NCI-H2107 (cell line): ENCODE measurements around the gene MAP7.
A peak's percentile ranks its signal among the peaks of the same experiment; 100 is the strongest.
"Not testable (repeated sequence)": the region's sequence is repeated elsewhere in the genome, so short reads cannot be mapped to it uniquely, and the experiment has no call there.

ENCODE experiments used
- DNase-seq: peaks from one replicate; lab custom pipeline; 2025; lab: John Stamatoyannopoulos, UW

Gene MAP7

DNA sequence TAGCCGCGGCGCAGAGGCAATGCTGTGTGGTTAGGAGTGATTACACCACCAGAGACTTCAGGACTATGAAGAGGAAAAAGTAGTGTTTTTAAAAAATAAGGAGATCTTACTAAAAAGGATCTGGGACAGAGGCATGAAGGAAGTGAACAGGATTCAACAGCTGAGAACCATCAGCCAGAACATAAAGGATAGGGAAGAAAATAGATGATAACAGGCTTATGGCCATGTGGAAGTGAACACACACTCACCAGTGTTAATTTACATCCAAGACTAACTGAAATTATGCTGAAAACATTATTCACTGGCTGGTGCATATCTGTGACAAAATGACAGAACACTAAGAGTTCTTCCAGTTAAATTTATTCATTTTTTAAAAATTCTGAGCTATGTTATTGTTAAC lies 213.1 kb downstream of the MAP7 start:
- DNase-seq = no peak

- DNase-seq = no peak
These were observed 214.4 kb downstream of the MAP7 start for GRCh38 chr6:136335736-136336363.

DNA sequence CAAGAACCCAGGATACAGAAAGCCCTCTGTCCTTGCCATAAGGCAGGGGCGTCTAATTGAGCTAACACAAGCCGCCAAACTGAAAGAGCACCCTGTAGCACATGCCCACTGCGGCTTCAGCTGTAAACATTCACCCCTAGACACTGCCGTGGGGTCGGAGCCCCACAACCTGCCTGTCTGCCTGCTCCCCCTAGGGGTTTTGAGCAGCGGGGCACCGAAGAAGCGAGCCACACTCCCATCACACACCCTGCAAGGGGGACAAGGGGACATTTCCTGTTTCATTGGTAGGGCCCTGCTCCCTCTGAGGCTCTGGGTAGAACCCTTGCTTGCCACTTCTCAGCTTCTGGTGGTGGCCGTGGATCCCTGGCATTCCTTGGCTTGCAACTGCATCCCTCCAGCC lies 215.4 kb downstream of the MAP7 start:
- DNase-seq = no peak

GRCh38 chr6:136334465-136334846 lies 215.8 kb downstream of the MAP7 start:
- no peak for DNase-seq

DNA sequence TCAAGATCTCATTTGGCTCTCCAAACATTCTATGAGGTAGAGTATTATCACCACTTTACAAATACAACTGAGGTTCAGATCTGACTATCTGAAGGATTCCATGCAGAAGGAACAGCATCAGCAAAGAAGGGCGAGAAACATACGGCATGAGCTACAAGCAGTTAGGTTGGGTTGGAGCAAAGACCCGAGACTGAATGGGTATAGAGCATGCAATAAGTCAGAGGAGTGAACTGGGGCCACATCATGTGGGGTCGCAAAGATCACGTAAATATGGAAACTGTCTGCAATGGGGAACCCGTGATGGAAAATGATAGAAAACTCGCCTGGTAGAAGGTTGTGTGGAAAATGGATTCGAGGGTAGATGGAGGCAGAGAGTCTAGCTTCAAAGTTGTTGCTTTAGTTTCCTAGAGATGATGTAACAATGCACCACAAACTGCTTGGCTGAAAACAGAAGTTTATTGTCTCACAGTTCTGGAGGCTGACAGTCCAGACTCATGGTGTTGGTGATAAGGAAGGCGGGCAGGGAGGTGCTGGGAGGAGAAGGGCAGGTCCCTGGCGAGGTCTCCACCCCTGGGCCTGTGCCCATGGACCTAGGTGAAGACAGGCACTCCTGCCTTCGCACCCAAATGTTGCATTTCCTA lies 216.3 kb downstream of the MAP7 start:
- no peak for DNase-seq

DNA sequence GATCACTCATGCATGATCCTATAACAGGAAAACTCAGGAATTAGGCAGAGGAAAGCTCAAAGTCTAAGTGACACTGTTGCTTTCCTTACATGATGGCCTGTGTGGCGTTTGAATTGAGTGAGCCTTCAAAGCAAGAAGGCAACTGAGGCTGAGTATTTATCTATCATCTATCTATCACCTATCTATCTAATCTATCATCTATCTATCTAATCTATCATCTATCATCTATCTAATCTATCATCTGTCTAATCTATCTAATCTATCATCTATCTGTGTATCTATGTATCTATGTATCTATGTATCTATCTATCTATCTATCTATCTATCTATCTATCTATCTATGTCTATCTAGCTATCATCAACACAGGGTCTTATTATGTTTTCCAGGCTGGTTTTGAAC lies 218.8 kb downstream of the MAP7 start:
- DNase-seq = no peak

DNA sequence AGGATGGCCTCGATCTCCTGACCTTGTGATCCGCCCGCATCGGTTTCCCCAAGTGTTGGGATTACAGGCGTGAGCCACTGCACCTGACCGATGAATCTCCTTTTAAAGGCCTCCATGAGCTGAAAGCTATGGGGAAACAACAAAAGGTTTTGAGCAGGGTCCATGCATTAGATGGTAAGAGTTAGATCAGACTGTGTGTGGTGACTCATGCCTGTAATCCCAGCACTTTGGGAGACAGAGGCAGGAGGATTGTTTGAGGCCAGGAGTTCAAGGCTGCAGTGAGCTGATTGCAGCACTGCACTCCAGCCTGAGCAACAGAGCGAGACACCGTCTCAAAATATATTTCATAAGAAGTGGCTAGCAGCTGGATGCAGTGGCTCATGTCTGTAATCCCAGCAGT lies 219.6 kb downstream of the MAP7 start:
- DNase-seq = no peak

GRCh38 chr6:136326038-136326553 lies 224.1 kb downstream of the MAP7 start:
- peak; percentile 6 for DNase-seq

DNA sequence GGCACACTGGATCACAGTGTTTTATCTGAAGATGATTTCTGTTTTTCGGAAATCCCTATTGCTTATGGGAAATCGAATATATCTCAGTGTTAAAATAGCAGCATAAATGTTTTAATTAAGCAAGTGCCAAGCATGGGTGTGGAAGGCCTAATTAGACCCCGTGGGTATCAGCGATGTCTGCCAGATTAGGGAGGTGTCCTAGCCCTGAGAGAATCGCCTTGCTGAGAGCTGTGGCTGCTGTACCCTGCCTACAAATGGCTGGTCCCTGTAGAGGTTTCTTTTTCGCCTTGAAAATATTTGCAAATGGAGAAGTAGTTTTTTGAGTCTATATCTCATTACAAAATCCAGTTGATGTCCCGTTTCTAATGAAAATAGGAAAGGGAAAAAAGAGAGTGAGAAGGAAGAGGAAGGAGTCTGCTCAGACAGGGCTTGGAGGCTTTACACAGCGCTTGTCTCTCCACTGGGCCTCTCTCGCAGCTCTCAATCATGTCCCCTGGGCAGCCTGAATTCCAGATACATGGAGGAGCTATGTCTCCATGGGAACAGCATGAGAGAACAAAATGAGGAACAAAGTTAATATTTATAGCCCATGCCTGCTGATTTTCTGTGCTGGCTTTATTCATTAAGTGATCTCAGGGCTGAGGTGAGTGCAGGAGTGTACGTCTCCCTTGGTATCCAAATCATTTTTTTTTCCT lies 225.4 kb downstream of the MAP7 start:
- no peak for DNase-seq

GRCh38 chr6:136323431-136324112 lies 226.7 kb downstream of the MAP7 start:
- no peak for DNase-seq

DNA sequence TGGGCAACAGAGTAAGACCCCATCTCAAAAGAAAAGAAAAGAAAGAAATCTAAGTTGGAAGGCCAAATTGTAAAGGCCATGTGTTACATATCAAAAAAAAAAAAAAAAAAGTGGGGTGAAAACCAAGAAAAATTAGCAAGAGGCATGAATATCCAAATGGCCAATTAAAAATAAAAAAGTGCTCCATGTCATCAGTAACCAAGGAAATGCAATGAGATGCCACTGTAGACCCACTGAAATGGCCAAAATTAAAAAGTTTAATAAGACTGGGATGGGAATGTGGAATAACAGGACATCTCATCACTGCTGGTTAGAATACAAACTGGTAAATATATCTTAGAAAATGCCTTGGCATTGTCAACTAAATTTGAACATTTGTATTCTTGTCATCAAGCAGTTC lies 230.5 kb downstream of the MAP7 start:
- DNase-seq = no peak

DNA sequence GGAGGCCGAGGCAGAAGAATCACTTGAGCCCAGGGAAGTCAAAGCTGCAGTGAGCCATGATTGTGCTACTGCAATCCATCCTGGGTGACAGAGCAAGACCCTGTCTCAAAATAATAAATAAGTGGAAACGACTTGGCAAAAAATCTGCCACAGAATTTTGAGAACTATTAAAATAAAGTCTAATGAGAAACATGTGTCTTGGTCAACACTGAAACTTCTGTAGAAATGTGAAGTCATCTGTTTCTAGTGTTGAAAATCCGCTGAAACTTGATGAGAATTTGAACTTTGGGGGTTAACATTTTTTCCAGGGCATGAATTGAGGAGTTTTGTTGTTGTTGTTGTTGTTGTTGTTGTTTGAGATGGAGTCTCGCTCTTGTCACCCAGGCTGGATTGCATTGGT lies 231.5 kb downstream of the MAP7 start:
- no peak for DNase-seq

- DNase-seq = no peak
These were observed 232.3 kb downstream of the MAP7 start for GRCh38 chr6:136317971-136318370.

- peak; percentile 55 for DNase-seq
These were observed 233.1 kb downstream of the MAP7 start for GRCh38 chr6:136317021-136317694.

GRCh38 chr6:136315594-136315993 lies 234.6 kb downstream of the MAP7 start:
- DNase-seq = no peak

- no peak for DNase-seq
These were observed 237.2 kb downstream of the MAP7 start for GRCh38 chr6:136312975-136313374.

DNA sequence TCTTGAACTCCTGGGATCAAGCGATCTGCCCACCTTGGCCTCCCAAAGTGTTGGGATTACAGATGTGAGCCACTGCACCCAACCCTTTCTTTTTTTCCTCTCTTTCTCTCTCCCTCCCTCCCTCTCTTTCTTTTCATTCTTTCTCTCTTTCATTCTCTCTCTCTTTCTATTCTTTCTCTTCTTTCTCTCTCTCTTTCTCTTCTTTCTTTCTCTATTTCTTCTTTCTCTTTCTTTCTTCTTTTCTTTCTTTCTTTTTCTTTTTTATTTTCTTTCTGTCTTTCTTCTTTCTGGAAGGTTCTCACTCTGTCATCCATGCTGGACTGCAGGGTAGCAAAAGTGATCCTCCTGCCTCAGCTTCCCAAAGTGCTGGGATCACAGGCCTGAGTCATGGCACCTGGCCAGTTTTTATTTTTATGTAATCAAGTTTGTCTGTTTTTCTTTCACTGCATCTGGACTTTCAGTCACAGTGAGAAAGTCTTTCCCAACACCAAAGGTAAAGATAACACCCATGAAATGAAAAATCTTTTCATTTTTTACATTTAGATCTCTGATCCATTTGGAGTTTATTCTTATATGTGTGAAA lies 240.4 kb downstream of the MAP7 start:
- no peak for DNase-seq

GRCh38 chr6:136309171-136309570 lies 241.1 kb downstream of the MAP7 start:
- DNase-seq = no peak

DNA sequence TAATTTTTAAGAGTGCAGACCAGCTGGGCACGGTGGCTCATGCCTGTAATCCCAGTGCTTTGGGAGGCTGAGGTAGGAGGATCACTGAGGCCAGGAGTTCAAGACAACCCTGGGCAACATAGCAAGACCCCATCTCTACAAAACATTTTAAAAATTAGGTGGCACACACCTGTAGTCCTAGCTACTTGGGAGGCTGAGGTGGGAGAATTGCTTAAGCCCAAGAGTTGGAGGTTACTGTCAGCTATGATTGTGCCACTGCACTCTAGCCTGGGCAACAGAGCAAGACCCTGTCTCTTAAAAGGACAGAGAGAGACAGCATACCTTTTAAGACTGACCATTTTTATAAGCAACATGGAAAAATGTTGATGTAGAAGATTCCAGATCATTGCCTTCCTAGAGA lies 241.8 kb downstream of the MAP7 start:
- not testable (repeated sequence) for DNase-seq

- DNase-seq = no peak
These were observed 242.9 kb downstream of the MAP7 start for GRCh38 chr6:136307351-136307750.

- DNase-seq = no peak
These were observed 243.8 kb downstream of the MAP7 start for GRCh38 chr6:136306466-136306865.

DNA sequence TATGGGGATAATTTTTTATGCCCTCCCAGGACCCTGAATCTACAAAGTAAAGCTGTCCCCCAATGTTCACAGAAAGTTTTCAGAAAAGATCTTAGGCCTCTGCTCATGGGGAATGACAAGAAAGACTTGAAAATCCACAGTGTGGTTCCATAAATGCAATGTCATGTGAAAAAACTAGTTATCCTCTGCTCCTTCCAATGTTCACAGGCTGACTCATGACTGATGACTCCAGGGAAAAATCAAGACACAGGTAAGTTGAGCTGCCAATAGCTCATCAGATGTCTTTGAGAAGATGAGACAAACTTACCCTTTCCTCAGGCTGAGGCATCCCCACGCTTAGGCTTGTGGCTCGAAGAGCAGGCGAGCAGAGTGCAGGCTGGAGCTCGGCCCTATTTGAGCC lies 245.8 kb downstream of the MAP7 start:
- DNase-seq = no peak
